Testis (tissue), 3 donors: ENCODE measurements around the gene POLDIP3. TPM values are rescaled to one million over a fixed set of nuclear protein-coding genes. Genes with fewer than 3 reads are reported as not detected.
"Not testable (repeated sequence)": the region's sequence is repeated elsewhere in the genome, so short reads cannot be mapped to it uniquely, and the experiment has no call there.

Source experiments
- DNase-seq: peaks from one replicate; pipeline ENCODE4 v3.0.0-alpha.2; 2019
- H3K27ac ChIP-seq, 2 donors: fragments of 200-600 bp; sonication (generic); one replicate each; pipeline ENCODE4 v1.5.1; 2019
- H3K27me3 ChIP-seq: fragments of 200-600 bp; sonication (generic); one replicate; pipeline ENCODE4 v1.5.1; 2019
- H3K36me3 ChIP-seq: fragments of 200-600 bp; sonication (generic); one replicate; pipeline ENCODE4 v1.5.1; 2017; ENCODE audit warnings: low read depth; ENCODE audit errors: missing control alignments
- H3K4me1 ChIP-seq: fragments of 200-600 bp; sonication (generic); one replicate; pipeline ENCODE4 v1.5.1; 2019
- H3K4me3 ChIP-seq, 2 donors: fragments of 200-600 bp; sonication (generic); one replicate each; pipeline ENCODE4 v1.5.1; 2017 to 2019
- H3K9me3 ChIP-seq: fragments of 200-600 bp; sonication (generic); one replicate; pipeline ENCODE4 v1.5.1; 2017
- POLR2A ChIP-seq: fragments of 450-650 bp; IDR thresholded peaks from one replicate; pipeline ENCODE4 v1.6.1; 2017; ENCODE audit warnings: antibody characterized with exemption, mild to moderate bottlenecking, moderate library complexity
- WGBS, 2 donors: methylation state at CpG; one replicate each; pipeline ENCODE4 v1.1.5; 2018; 5-methylcytosine and 5-hydroxymethylcytosine counted together
- intact Hi-C: fragments of 100-400 bp; cut with DNase I; formaldehyde crosslinking; loops from one replicate; pipeline ENCODE4 v1.15.1; 2023; ENCODE audit warnings: low total_unique reads
- polyA plus RNA-seq: library from polyadenylated mRNA; stranded (reverse); fragments of 350-450 nt; fragmentation: Illumina TruSeq; extraction: RNeasy Lipid Tissue Mini Kit (QIAGEN cat#74804); gene quantifications from one replicate; pipeline ENCODE4 v1.2.3, GENCODE V29; 2014; ENCODE audit warnings: low read depth, low replicate concordance; ENCODE audit not compliant: insufficient read depth
- total RNA-seq, 2 donors: library from RNA; depleted of rRNA; stranded (reverse); fragments of >200 nt; gene quantifications; one replicate each; pipeline ENCODE4 v1.2.3, GENCODE V29; 2016
- TF ChIP-seq, protein P1 (sequence below), 3 experiments: fragments of 450-650 bp in 2 of 3; fragments of 200-600 bp in 1 of 3; sonication (generic) in 1 of 3; IDR thresholded peaks; one replicate each; pipeline ENCODE4 v1.5.1; 2016 to 2019; ENCODE audit warnings: antibody characterized with exemption in 3 of 3, mild to moderate bottlenecking in 2 of 3, moderate library complexity in 1 of 3

Gene POLDIP3
- total and polyA plus RNA-seq, 3 donors from 2014 or later, result 57.5 to 76.9 (median 60.5) TPM

DNA sequence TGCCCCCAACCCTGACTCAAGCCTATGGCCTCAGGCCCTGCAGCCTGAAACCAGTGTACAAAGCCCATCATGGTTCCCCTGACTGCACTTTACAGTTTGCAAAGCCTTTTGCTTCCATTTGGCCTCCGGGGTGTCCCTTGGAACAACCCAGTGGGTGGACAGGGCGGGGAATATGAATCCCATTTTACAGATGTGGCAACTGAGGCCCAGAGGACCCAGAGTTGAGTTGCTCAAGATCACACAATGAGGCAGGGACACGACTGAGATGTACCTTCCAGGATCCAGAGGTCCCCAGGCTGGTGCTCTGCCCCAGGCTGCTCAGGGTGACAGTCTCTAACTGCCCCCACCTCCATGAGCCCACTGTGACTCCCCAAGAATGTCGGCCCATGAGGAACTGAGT, 5.4 kb upstream of the POLDIP3 start:
- Histone ChIP-seq H3K9me3 (no peaks in the 10 kb centered on the region), H3K27ac (no peak overlapping the region), H3K36me3 (no peaks in the 10 kb centered on the region), H3K27me3 (no peaks in the 10 kb centered on the region), H3K4me1 (peaks cover 11% of the 10 kb centered on the region), H3K4me3 (no peak overlapping the region)
- intact Hi-C loops, result no loop called here
- DNase-seq, result no peak
- WGBS, 2 donors, result 92 to 93% methylated on average over 2 to 4 of the region's 4 CpGs
- no peak for TF ChIP-seq POLR2A
- TF ChIP-seq, protein P1, sequence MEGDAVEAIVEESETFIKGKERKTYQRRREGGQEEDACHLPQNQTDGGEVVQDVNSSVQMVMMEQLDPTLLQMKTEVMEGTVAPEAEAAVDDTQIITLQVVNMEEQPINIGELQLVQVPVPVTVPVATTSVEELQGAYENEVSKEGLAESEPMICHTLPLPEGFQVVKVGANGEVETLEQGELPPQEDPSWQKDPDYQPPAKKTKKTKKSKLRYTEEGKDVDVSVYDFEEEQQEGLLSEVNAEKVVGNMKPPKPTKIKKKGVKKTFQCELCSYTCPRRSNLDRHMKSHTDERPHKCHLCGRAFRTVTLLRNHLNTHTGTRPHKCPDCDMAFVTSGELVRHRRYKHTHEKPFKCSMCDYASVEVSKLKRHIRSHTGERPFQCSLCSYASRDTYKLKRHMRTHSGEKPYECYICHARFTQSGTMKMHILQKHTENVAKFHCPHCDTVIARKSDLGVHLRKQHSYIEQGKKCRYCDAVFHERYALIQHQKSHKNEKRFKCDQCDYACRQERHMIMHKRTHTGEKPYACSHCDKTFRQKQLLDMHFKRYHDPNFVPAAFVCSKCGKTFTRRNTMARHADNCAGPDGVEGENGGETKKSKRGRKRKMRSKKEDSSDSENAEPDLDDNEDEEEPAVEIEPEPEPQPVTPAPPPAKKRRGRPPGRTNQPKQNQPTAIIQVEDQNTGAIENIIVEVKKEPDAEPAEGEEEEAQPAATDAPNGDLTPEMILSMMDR (IDR thresholded peaks at IDR 0.05), result no peak

DNA sequence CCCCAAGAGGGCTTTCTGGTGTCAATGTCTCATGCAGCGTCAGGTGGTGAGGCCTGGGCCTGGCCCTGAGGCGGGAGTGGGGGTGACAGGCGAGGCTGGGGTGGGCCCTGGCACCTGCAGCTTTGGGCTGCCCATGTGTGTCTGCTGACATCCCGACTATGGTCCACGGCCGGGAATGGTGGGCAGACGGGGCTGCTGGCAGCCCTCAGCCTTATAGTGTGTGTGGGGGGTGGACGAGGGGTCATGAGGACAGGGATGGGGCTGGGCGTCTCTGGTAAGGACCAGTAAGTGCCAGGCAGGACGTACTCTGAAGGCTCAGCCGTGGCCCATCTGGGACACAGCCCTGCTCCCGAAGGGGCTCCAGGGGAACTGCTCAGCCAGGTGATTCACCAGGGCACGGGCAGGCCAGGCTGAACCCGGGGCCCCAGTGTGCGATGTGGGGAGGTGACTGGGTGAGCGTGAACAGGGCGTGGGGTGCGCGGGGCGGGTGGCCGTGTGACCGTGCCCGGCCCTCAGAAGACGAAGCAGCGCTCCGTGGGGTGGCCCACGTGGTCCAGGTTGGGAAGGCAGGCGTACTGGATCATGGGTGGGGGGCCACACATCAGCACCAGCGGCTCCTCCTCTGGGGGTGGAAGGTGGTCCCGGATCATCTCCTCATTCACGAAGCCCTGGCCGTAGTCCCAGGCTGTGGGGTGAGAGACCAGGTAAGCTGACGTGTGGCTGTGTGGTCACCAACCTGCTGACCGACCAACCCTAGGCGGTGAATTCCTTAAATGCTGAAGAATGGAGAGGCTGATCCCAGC, 4.8 kb upstream of the POLDIP3 start:
- TF ChIP-seq, protein P1 (IDR thresholded peaks at IDR 0.05), result no peak
- no peak for TF ChIP-seq POLR2A
- no peak for DNase-seq
- intact Hi-C loops, result no loop called here
- 88 to 91% methylated on average over 23 to 35 of the region's 35 CpGs for whole genome bisulfite sequencing, 2 donors
- Histone ChIP-seq H3K36me3 (no peaks in the 10 kb centered on the region), H3K27me3 (no peaks in the 10 kb centered on the region), H3K4me1 (peaks cover 11% of the 10 kb centered on the region), H3K27ac (no peak overlapping the region), H3K9me3 (no peaks in the 10 kb centered on the region), H3K4me3 (no peak overlapping the region)

DNA sequence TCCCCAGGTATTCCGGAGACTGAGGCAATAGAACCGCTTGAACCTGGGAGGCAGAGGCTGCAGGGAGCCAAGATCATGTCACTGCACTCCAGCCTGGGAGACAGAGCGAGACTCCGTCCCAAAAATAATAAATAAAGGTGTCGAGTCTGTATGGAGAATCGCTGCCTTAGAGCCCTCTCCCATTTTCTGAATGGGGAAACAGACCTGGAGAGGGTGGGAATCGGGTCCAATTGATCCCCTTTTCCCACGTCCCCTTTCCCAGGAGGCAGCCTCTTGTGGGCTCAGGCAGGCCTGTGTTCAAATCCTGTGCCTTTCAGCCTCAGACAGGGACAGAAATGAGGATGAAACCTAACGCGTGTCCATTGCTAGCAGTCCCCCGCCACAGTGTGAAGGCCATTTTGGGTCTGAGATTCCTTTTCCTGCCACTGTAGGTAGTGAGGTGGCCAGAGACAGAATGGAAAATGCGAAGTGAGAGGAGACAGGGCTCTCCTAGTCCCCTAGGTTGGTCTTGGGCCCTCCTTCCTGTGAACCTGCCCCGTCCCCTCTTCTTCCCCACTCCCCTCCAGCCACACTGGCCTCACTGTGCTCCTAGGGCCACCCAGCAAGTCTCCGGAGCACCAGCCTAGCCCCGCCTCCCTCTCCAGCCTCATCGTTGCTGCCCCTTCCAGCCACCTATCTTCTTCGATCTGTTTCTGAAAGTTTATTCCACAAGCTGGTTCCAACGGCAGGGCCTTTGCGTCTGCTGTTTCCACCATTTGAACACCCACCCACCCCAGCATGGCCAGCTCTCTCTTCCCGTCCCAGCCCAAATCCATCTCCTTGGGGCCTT, 2.7 kb upstream of the POLDIP3 start:
- DNase-seq, result no peak
- no peak overlapping the region for H3K4me3 ChIP-seq
- no peaks in the 10 kb centered on the region for H3K9me3 ChIP-seq
- H3K36me3 ChIP-seq, result no peaks in the 10 kb centered on the region
- H3K4me1 ChIP-seq, result peaks cover 25% of the 10 kb centered on the region
- 35 to 58% methylated on average over 17 to 20 of the region's 20 CpGs for WGBS, 2 donors
- no peaks in the 10 kb centered on the region for H3K27me3 ChIP-seq
- TF ChIP-seq, protein P1 (IDR thresholded peaks at IDR 0.05), result no peak
- no peak for TF ChIP-seq POLR2A
- intact Hi-C loops, result no loop called here
- peak overlapping the region in 1 of 2 donors; percentile 53 for H3K27ac ChIP-seq

DNA sequence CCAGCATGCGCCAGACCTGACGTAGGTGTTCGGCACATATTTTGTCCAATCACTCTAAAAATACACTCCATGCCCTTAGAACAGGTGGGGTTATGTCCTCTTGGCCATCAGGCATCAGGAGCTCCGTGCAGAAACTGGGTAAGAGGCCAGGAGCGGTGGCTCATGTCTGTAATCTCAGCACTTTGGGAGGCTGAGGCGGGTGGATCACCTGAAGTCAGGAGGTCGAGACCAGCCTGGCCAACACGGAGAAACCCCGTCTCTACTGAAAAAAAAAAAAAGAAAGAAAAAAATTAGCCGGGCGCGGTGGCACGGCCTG, 1.1 kb upstream of the POLDIP3 start:
- intact Hi-C loops, H3K27me3 ChIP-seq, H3K36me3 ChIP-seq, H3K9me3 ChIP-seq: not testable (repeated sequence)
- peak; percentile 32 for DNase-seq
- Histone ChIP-seq H3K27ac (peak overlapping the region; percentile 92 to 95), H3K4me1 (peaks cover 29% of the 10 kb centered on the region), H3K4me3 (peak overlapping the region; percentile 75 to 95)
- 17 to 24% methylated on average over 13 of the region's 13 CpGs for WGBS, 2 donors

DNA sequence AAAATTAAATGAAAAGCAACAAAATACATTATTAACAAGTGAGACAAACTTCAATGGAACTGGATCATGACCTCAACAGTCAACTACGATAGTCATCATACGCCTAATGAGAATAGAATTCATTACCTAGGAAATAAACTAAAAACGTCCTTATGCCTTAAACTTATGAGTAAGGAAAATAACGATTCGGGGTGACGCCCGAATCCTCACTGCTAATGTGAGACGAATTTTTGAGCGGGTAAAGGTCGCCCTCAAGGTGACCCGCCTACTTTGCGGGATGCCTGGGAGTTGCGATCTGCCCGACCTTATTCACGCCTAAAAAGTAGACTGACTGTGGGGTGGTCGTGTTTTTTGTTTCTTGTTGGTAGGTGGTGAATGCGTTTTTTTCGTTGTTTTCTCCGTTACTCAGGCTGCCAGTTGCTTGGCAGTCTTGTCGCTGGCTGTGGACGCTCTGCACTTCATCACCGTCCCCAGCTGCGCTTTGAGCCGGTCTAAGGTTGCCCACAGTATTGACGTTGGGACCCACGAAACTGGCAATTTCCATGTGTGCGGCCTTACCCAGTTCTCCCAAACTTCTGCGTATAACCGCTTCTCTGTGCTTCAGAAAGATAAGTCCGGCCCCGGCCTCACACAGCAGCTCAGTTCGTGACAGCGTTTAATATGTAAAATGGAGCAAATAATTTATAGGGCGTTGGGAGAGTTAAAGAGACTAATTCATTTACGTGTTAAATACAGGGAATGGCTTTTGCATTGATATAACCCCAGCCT, 593 bp upstream of the POLDIP3 start:
- H3K36me3 ChIP-seq, result no peaks in the 10 kb centered on the region
- no peaks in the 10 kb centered on the region for H3K27me3 ChIP-seq
- peak overlapping the region; percentile 75 to 95 for H3K4me3 ChIP-seq
- H3K9me3 ChIP-seq, result no peaks in the 10 kb centered on the region
- WGBS, 2 donors, result 0 to 1% methylated on average over 35 of the region's 35 CpGs
- intact Hi-C loops, result no loop called here
- H3K27ac ChIP-seq, result peak overlapping the region; percentile 92 to 95
- no peak for TF ChIP-seq POLR2A
- TF ChIP-seq, protein P1 (IDR thresholded peaks at IDR 0.05), result no peak
- peak; percentile 92 for DNase-seq
- peaks cover 34% of the 10 kb centered on the region for H3K4me1 ChIP-seq
